GM12892 (cell line): ENCODE results near the gene SCAF11.

Experiments
- POLR2A ChIP-seq: IDR thresholded peaks from 2 replicates; pipeline ENCODE4 v1.6.1; 2011; ENCODE audit warnings: low read depth, low read length, control low read depth
- POLR2AphosphoS5 ChIP-seq: IDR thresholded peaks from 2 replicates; pipeline ENCODE4 v1.6.1; 2011; ENCODE audit warnings: low read depth, low read length, control low read depth
- TAF1 ChIP-seq: IDR thresholded peaks from 2 replicates; pipeline ENCODE4 v1.6.1; 2011; ENCODE audit warnings: low read depth, mild to moderate bottlenecking, control low read depth, low read length, borderline replicate concordance

DNA sequence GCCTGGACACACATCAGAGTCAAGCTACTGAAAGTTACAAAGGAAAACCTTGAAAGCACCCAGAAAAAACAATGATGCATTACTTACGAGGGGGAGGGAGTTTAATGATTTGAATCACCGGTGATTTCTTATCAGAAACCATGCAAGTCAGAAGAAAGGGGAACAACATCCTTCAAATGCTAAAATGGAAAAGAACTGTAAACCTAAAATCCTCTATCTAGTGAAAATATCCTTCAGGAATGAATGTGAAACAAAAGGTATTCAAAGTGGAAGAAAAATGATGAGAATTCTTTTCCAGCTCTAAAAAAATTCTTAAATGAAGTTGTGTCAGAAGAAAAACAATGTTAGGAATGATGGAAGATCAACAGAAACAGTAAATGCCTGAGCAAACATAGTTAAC is 16.8 kb downstream of the SCAF11 start:
- TF ChIP-seq POLR2A (no peak), TAF1 (no peak), POLR2AphosphoS5 (no peak)
